GM19328 (cell line): ENCODE results near the gene MYLK2.

ENCODE experiments used
- ATAC-seq: cut with Tn5 transposase; IDR thresholded peaks from one replicate; pipeline ENCODE4 v1.9.1; 2021; ENCODE audit warnings: mild to moderate bottlenecking, moderate library complexity; ENCODE audit not compliant: unreplicated experiment

Gene MYLK2

GRCh38 chr20:31851240-31851955 is 32.2 kb downstream of the MYLK2 start:
- ATAC-seq = no peak

- ATAC-seq = no peak
Observed at GRCh38 chr20:31853481-31853880, 34.3 kb downstream of the MYLK2 start.

GRCh38 chr20:31856516-31856915 is 37.4 kb downstream of the MYLK2 start:
- no peak for ATAC-seq

- no peak for ATAC-seq
Observed at GRCh38 chr20:31857861-31858759, 39.0 kb downstream of the MYLK2 start.

- no peak for ATAC-seq
Observed at GRCh38 chr20:31858760-31859083, 39.6 kb downstream of the MYLK2 start.

- no peak for ATAC-seq
Observed at GRCh38 chr20:31859266-31859997, 40.3 kb downstream of the MYLK2 start.

- no peak for ATAC-seq
Observed at GRCh38 chr20:31859998-31860380, 40.8 kb downstream of the MYLK2 start.

- no peak for ATAC-seq
Observed at GRCh38 chr20:31860390-31861134, 41.4 kb downstream of the MYLK2 start.

GRCh38 chr20:31861135-31861384 is 41.9 kb downstream of the MYLK2 start:
- no peak for ATAC-seq

- ATAC-seq = no peak
Observed at GRCh38 chr20:31861385-31862156, 42.4 kb downstream of the MYLK2 start.

GRCh38 chr20:31862157-31862470 is 43.0 kb downstream of the MYLK2 start:
- no peak for ATAC-seq

GRCh38 chr20:31862506-31862905 is 43.4 kb downstream of the MYLK2 start:
- no peak for ATAC-seq

- no peak for ATAC-seq
Observed at GRCh38 chr20:31863296-31864085, 44.3 kb downstream of the MYLK2 start.

- ATAC-seq = no peak
Observed at GRCh38 chr20:31864521-31865400, 45.6 kb downstream of the MYLK2 start.

- ATAC-seq = no peak
Observed at GRCh38 chr20:31866221-31866620, 47.1 kb downstream of the MYLK2 start.

- no peak for ATAC-seq
Observed at GRCh38 chr20:31868853-31869672, 49.9 kb downstream of the MYLK2 start.

- no peak for ATAC-seq
Observed at GRCh38 chr20:31869673-31869941, 50.5 kb downstream of the MYLK2 start.
